ENCODE results near the gene CYTH2.

CYTH2 gene

GRCh38 chr19:48454150-48454730 is 14.9 kb upstream of the CYTH2 start:
- no peak for DNase-seq

- DNase-seq, result no peak
Observed at GRCh38 chr19:48455171-48455907, 13.8 kb upstream of the CYTH2 start, which contains the start of gene KCNJ14. TSS of gene KCNJ14 (plus strand) at chr19:48455574. CDS start at chr19:48461725, 6,151 bp downstream.

DNA sequence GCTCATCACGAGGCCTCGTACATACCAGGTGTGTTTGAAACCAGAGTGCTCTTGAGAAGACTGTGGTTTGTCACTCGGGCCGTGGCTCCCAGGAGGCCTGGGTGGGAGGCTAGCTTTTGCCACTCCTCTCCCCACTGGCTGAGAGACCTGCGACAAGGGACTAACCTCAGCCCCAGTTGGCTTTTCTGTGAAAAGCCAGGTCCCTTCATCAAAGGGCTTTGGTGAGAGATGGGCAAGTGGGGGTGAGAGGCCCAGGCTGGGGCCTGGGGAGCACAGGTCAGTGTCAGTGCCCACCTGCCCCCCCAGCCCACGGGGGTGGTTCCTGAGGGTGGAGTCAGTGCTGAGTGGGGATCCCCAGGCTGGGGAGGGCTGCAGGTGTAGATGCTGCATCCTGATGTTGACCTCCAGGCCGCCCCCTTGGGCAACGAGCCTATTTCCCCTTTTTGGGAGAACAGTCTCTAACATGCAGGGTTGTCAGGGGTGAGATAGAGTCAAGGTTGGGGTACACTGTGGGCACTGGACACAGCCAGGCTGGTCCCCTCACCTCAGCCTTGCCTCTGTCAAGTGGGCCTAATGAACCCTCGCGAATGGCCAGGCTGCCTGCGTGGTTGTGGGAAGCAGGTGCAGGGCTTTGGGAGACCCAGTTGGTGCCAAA is 13.1 kb upstream of the CYTH2 start:
- DNase-seq, result no peak

- no peak for DNase-seq
Observed at GRCh38 chr19:48456864-48457263, 12.3 kb upstream of the CYTH2 start.

GRCh38 chr19:48458016-48458415 is 11.2 kb upstream of the CYTH2 start:
- no peak for DNase-seq

DNA sequence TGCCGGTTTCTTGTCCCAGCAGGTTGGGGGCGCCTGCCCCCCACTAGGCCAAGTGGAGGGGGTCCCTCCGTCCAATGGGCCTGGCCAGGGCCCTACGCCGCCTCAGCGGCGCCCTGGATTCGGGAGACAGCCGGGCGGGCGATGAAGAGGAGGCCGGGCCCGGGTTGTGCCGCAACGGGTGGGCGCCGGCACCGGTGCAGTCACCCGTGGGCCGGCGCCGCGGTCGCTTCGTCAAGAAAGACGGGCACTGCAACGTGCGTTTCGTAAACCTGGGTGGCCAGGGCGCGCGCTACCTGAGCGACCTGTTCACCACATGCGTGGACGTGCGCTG is 7.6 kb upstream of the CYTH2 start:
- no peak for DNase-seq

GRCh38 chr19:48461982-48462655 is 7.0 kb upstream of the CYTH2 start:
- no peak for DNase-seq

DNA sequence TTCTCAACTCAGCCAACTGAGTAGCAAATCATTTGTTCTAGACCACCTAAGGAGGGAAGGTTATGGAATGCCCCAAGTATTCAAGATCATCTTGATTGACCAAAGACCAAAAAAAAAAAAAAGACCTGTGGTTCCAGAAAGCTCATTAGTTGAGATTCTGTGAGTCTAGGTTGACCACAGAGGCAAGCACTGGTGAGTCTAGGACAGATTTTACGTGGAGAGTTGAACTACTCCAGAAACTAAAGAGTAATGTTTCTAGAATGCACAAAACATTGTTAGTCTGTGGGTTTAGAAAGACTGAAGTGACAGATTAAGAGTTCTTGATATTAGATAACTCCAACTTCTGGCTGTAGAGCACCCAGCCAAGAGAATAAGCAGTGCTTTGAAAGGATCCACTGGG is 4.0 kb upstream of the CYTH2 start:
- DNase-seq, result no peak

GRCh38 chr19:48466561-48467325 is 2.4 kb upstream of the CYTH2 start:
- no peak for DNase-seq

GRCh38 chr19:48468772-48469288 is 339 bp upstream of the CYTH2 start:
- peak; percentile 100 for DNase-seq

DNA sequence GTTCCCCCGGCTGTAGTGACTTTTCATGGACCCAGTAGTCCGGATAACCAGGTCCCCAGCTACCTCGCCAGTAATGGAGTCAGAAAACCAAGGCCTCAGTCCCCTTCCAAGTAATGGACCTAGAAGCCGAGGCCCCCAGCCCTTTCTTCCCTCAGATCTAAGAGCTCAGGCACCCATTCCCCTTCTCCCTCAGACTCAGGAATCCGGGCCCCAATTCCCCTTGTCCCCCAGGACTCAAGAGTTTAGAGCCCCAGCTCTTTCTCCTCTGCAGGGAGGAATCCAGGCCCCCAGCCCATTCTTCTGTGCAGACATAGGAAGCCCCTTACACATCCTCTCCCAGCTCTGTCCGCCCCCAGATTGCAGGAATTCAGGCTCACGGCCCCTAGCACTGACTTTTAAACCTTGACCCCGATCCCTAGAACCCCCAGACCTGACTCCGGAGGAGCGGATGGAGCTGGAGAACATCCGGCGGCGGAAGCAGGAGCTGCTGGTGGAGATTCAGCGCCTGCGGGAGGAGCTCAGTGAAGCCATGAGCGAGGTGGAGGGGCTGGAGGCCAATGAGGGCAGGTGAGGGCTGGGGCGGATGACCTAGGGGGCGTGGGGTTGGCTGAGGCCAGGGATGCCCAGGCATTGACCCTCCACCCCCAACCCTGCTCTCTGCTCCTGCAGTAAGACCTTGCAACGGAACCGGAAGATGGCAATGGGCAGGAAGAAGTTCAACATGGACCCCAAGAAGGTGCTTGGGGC is 938 bp downstream of the CYTH2 start:
- DNase-seq, result no peak

DNA sequence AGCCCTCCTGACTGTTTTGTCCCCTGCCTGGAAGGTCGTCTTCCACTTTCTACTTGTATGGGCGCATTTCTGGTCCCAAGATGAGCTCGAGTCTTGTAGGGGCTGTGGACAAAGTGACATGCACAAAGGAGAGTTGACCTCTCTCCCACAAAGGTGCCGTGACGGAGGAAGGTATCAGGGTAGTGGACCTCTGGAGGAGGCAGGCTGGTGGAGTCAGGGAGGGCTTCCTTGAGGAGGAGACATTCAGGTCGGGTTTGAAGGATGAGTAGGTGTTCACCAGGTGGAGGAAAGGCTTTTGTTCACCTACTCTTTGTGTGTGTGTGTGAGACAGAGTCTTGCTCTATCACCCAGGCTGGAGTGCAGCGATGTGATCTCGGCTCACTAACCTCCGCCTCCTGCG is 1.7 kb downstream of the CYTH2 start:
- DNase-seq, result no peak

GRCh38 chr19:48471836-48472235 is 2.7 kb downstream of the CYTH2 start:
- no peak for DNase-seq

DNA sequence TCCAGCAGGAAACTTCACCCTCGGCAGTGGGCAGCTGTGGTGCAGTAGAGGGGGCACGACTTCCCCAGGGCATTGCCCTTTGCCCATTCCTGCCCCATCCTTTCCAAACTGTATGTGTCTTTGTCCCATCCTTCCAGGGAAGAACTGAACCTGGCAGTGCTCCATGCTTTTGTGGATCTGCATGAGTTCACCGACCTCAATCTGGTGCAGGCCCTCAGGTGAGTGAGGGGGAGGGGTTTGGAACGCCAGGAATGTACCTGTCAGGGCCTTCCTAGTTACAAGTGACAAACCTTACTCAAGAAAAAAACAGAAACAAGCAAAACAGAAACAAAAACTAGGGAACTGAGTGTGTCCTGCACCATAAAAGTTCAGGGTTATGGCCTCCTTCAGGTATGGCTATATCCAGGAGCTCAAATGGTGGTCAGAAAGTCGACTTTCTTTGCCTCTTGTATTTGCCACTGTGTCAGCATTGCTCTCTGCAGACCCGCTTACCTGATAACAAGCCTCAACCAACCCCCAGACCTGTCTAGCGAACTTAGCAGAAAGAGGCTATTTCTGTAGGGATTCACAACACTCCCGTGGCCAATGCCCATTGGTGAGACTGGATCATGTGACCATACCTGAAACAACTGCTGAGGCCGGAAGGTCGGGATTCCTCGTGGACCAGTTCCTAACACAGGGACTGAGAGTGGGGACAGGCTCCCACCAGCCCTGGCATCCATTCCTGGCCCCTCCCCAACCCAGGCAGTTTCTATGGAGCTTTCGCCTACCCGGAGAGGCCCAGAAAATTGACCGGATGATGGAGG is 4.2 kb downstream of the CYTH2 start:
- no peak for DNase-seq

DNA sequence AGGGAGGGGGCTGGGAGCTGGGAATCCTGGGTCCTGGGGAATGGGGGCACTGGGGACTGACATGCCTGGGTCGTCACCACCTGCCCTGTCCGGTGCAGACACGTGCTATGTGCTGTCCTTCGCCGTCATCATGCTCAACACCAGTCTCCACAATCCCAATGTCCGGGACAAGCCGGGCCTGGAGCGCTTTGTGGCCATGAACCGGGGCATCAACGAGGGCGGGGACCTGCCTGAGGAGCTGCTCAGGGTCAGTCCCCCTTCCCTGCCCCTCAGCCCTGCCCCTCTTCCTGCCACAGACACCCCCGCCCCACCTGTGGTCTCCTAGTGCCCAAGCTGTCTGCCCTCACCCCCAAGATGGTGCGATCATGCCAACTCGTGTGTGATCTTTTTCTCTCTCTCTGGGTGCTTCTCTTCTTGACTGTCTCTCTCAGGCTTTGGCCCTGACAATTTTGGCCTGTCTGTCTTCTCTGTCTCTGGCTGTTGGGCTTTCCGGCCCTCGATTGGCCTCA is 5.0 kb downstream of the CYTH2 start:
- no peak for DNase-seq

GRCh38 chr19:48475369-48476068 is 6.3 kb downstream of the CYTH2 start:
- no peak for DNase-seq

GRCh38 chr19:48476176-48476575 is 7.0 kb downstream of the CYTH2 start:
- DNase-seq, result no peak

DNA sequence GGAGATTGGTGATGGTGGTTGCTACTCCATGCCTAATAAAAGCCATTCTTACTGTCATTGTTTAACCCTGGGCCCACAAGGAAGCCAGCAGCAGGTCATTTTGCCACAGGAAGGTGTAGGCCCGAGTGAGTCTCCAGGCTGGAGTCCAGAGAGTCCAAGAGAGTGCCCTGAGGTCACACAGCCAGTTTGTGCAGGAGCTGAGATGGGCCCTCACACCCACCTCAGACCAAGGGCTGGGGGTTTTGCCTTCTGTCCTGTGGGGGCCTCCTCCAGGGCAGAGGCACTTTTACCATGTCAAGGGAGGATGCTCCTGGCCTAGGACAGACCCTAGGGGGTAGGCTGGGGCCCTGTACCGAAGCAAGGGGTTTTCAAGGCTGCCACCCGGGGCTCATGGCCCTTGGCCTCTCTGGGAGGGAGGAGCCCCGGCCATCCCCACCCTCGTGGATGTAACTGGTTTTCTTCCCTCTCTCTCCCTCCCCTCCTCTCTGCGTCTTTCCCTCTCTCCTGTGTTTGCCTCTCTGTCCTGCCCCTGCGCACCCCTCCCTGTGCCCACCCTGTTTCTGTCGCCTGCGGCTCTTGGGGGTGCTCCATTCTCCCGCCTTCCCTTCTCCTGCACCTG is 8.0 kb downstream of the CYTH2 start:
- DNase-seq, result no peak

GRCh38 chr19:48477698-48478338 is 8.6 kb downstream of the CYTH2 start:
- no peak for DNase-seq

Data from hippocampal formation (tissue), 2 donors.